Omental fat pad (tissue), 4 donors: ENCODE data around the gene ZNRF3. TPM values are rescaled to one million over a fixed set of nuclear protein-coding genes. Genes with fewer than 3 reads are reported as not detected.

ENCODE experiments used
- ATAC-seq: fragments of 150-250 bp; one replicate; pipeline ENCODE4 v1.9.1; 2016; ENCODE audit warnings: mild to moderate bottlenecking, moderate library complexity; ENCODE audit not compliant: low FRiP score
- DNase-seq: peaks from one replicate; pipeline ENCODE4 v3.0.0-alpha.2; 2019; ENCODE audit warnings: low spot score
- CTCF ChIP-seq, 3 donors: fragments of 450-650 bp; IDR thresholded peaks; one replicate each; pipeline ENCODE4 v1.5.1; 2016 to 2017; ENCODE audit warnings: antibody characterized with exemption in 3 of 3, mild to moderate bottlenecking in 3 of 3, moderate library complexity in 2 of 3
- total RNA-seq, 4 donors: library from RNA; depleted of rRNA; stranded (reverse); fragments of >200 nt; gene quantifications; one replicate each; pipeline ENCODE4 v1.1.0, GENCODE V29; 2016

Gene ZNRF3
- total RNA-seq, 4 donors from 2014 or later = 7.7 to 14.4 (median 8.2) TPM

- ATAC-seq (no peak), DNase-seq (no peak)
- TF ChIP-seq CTCF (IDR thresholded peaks at IDR 0.05) = no peak
These were observed 13.6 kb upstream of the ZNRF3 start for GRCh38 chr22:28869736-28870135.

- no peak for ATAC-seq
- no peak for DNase-seq
- TF ChIP-seq CTCF (IDR thresholded peaks at IDR 0.05) = no peak
These were observed 10.0 kb upstream of the ZNRF3 start for GRCh38 chr22:28873183-28873963.

GRCh38 chr22:28874061-28874460 lies 9.3 kb upstream of the ZNRF3 start:
- DNase-seq (no peak), ATAC-seq (no peak)
- TF ChIP-seq CTCF (IDR thresholded peaks at IDR 0.05) = no peak

GRCh38 chr22:28874811-28875320 lies 8.5 kb upstream of the ZNRF3 start:
- TF ChIP-seq CTCF (IDR thresholded peaks at IDR 0.05) = no peak
- ATAC-seq (no peak), DNase-seq (no peak)

GRCh38 chr22:28882545-28882877 lies 861 bp upstream of the ZNRF3 start:
- ATAC-seq = no peak
- no peak for TF ChIP-seq CTCF (IDR thresholded peaks at IDR 0.05)

GRCh38 chr22:28883657-28883916 lies 215 bp downstream of the ZNRF3 start:
- DNase-seq = no peak
- no peak for ATAC-seq

More at GRCh38 chr22:28882545-28882877, 861 bp upstream of the ZNRF3 start:
- no peak for DNase-seq

More at GRCh38 chr22:28883657-28883916, 215 bp downstream of the ZNRF3 start:
- TF ChIP-seq CTCF (IDR thresholded peaks at IDR 0.05) = no peak
